Ureter (tissue), 1 donor: ENCODE results near the gene MAD2L2. TPM values are rescaled to one million over a fixed set of nuclear protein-coding genes. Genes with fewer than 3 reads are reported as not detected.

Source experiments
- DNase-seq: peaks from one replicate; pipeline ENCODE4 v3.0.0-alpha.2; 2020; ENCODE audit warnings: low spot score
- total RNA-seq: library from RNA; stranded (reverse); gene quantifications from one replicate; pipeline ENCODE4 v1.2.4, GENCODE V29; 2023
- donor health status: DM: yes; HTN: yes; CAD: no.

The MAD2L2 gene
- total RNA-seq, 1 donor from 2014 or later, result 16.6 TPM

- DNase-seq, result no peak
Measured at GRCh38 chr1:11704691-11705475, 23.9 kb upstream of the MAD2L2 start.

DNA sequence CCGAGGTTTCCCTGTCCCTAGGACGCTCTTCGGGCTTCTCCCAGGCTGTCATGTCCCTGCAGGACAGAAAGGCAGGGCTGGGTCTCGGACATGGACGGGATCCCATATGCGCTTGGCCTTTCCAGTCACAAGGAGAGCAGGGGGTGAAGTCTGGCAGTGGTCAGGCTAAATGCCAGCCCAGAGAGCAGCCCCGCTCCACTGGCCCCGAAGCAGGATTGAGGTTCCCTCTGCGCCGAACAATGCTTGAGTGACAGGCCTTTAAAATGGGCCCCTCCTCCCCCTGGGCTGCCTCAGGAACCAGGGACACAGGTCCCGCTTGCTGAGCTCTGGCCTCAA is 23.2 kb upstream of the MAD2L2 start:
- no peak for DNase-seq

DNA sequence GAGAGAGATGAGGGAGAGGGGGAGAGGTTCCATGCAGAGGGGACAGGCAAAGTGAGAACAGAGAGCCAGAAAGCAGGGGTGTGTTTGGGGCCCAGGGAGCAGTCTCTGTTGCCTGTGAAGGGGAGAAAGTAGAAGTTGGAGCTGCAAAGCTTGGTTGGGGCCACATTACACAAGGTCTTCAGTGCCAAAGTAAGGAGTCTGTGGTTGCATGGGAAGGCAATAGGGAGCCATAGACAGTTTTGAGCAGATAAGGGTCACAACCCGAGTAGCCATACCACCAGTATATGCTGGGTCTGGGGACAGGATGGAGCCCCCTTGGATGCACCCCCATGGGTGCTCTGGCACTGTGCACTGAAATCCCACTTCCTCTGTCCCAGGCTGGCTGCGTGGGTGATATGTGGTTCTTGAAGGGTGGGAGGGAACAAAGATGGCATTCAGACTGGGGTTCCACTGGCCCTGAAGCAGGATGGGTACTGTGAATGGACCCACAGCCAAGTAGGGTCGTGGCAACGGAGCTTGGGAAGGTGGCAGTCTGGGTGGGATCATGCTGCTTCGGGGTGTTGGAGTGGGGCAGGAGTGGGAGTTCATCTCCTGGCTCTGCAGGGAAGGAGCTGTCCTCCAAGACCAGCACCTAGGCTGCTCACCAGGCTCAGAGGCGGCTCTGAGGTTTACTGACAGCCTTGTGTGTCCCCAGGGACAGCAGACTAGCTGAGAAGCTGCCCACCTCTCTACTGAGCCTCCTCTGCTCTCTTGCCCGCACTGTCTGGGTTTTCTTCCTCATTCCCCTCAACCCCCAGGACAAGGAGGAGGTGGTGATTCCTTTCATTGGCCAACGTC is 22.6 kb upstream of the MAD2L2 start:
- DNase-seq, result no peak

GRCh38 chr1:11701981-11702803 is 21.2 kb upstream of the MAD2L2 start:
- DNase-seq, result no peak

- DNase-seq, result no peak
Measured at GRCh38 chr1:11701551-11701961, 20.6 kb upstream of the MAD2L2 start.

DNA sequence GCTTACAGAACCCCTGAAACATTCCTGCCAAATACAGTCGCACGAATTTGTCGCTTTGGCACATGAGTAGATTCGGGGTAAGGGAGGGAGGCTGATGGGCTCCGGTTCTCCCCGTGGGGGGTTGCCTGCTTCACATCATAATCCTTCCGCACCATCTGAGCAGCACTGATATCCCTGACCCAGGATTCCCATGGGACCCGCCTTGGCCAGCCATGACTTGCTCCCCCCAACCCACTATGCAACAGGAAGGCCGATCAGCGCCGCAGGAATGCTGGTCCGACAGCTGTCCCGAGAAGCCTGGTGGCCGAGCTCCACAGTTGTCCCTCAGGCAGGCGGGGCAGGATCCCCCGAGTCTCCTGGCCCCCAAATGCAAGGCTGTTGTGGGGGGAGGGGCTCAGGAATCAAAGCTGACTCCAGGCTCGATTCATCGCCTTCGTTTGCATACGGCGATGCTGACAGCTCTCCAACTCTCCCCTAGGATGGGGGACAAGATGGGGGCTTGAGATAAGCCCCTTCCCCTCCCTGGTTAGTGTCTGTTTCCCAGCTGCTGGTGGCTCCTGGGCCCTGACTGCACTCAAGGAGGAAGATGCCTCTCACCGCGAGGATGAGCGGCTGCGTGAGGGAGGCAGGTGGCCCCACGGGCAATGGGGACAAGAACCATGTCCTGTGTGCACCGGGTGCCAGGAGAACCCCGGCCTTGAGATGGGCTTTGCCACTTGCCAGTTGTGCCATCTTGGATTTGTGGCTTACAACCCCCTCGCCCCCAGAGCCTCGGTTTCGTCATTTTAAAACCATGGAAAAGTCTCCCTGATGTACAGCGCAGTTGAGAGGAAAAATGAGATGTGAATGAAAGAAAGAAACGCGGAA is 19.9 kb upstream of the MAD2L2 start:
- no peak for DNase-seq

DNA sequence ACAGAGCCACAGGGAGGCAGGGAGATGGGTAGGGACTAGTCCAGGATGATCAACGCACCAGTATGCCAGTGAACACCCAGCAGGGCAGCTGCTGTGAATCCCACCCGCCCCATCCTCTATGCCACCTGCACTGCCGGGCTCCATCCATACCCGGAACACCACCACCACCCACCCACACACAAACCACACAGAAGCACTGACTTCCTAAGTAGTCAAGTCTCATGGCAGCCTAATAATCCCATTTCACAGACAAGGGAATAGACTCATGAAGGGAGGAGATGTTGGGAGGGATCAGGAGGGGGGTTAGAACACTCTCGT is 16.9 kb upstream of the MAD2L2 start:
- no peak for DNase-seq

DNA sequence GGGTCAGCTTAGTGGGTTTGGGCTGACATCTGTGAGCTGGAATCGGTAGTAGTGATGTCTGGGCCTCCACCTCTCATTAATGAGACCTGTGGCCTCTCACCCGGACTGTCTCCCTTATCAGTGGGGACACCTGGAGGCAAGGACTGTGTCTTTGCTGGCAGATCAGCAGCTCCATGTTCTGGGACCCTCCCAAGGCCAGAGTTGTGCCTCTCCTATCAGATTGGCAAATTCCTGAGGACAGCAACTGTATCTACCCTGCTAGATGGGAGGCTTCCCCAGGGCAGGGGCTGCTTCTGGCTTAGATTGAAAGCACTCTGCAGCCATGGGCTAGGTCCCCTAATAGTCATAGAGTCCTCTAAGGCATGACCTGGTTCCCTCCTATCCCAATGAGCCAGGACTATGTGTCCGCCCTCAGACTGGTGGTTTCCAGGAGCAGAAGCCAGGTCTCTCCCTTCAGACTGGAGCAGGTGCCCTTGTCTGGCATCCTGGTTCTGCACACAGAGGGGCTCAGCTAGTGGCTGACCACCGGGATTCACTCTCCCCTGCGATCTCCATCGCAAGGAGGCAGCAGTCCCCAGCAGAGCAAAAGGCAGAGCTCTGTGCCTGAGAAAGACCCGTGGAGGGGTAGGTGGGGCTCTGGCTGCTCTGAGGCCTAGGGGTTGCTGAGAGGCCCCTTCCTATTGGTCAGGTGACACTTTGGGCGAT is 16.4 kb upstream of the MAD2L2 start:
- no peak for DNase-seq

DNA sequence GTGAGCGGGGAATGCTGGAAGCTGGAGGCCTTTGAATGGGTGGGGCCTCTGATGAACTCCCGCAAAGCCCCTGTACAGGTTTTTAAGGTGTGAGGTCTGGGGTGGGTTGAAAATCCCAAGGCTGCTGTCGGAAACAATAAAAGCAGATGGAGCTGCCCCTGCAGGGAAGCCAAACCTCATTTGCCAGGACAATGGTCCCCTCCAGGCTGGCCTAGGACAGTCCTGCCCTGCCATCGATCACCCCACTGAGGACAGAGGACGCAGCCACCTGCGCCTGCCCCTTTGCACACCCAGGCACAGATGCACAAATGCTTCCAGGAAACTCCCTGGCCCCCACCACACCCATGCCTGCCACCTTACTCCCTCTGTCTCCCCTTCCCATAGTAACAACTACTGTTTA is 14.9 kb upstream of the MAD2L2 start:
- no peak for DNase-seq

DNA sequence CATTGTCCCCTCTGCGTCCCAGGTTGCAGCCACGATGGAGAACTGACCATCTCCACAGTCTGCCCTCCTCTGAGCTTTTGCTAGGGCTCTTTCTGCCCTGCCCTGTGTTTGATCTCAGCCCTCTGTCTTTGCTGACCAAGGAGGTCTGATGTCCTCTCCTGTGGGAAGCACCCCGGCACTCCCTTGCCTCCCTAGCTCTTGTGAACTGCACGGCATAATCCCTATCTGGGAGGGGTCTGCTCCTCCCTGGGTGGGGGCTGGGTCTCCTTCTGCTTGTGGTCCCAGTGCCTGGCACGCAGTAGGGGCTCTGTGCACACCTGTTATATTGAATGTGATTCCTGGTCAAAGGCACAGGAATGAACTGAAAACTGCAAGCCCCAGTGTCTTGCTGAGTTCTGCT is 13.0 kb upstream of the MAD2L2 start:
- DNase-seq, result no peak

GRCh38 chr1:11693024-11693590 is 12.2 kb upstream of the MAD2L2 start:
- no peak for DNase-seq

DNA sequence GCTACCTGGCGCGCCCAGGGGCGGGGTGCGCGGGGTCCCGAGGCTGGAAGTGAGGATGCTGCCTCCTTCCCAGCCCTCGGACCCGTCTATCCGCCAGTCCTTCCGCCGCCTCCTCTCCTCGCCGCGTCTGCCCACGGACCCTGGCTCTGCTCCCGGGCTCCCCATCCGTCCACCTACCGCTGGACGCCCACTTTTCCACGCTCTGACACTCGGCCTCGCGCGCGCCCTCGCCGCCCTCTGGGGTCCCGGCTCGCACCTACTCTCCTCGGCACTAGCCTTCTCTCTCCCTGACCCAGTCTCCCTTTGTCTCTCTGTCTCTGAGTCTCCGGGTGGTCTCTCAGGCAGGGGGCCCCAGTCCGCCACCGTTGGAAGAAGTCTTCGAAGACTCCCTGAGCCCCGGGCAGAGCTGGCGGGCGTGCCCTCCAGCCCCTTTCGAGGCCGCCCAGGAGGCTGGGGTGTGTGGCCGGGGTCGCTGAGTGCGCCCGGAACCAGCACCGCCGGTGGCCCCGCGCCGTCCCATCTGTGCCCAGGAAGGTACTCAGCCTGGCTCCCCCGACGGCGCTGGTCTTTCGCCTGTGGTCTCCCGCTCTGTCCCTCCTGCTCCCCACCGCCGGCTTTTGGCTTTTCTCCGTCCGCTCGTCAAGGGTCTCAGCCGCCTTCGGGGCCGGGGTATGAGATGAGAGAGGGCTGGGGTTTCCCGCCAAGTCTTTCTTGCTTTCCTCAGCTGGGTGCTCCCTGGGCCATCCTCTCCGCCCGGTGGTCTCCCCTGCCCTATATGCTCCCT is 11.2 kb upstream of the MAD2L2 start:
- no peak for DNase-seq

DNA sequence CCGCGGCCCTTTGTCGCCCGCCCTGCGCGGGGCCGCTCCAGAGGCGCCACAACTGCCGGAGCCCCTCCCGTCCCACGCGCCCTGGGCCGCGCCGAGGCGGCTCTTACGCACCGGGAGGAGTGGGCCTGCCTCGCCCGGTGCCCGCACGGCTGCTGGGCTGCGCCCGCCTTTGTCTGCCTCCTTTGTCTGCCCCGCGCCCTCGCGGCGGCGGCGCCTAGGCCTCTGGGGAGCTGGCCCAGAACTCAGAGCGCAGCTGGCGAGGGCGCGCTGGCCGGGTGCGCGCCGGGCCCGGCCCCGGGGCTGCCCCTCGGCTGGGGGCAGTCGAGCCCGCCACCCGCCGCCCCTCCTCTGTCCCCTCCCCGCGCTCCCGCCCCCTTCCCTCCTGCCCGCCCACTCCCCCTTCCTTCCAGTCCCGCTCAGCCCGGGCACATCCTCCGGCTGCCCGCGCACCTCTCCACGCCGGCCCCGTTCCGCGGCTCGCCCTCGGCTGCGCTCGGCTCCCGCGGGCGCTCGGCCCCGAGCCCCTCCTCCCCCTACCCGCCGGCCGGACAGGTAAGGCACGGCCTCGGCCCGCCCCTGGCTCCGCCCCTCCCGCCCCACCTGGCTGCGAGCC is 10.5 kb upstream of the MAD2L2 start, which contains the start of gene DRAXIN:
Gene DRAXIN (plus strand): TSS at position 409 of the 613 bp plus-strand sequence. CDS start 14,549 bp downstream, outside the sequence.
- no peak for DNase-seq

- no peak for DNase-seq
Measured at GRCh38 chr1:11690397-11691301, 9.7 kb upstream of the MAD2L2 start.

DNA sequence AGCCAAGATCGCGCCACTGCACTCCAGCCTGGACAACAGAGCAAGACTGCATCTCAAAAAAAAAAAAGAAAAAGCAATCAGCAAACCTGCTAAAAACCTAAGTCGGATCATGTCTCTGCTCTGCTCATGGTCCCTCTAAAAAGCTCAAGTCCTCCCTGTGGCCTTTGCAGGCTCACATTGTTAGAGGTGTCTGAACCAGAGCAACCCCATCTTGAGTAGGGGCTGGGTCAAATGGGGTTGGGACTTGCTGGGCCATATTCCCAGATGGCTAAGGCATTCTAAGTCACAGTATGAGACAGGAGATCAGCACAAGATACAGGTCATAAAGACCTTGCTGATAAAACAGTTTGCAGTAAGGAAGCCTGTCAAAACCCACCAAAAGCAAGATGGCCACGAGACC is 7.6 kb upstream of the MAD2L2 start:
- no peak for DNase-seq

- no peak for DNase-seq
Measured at GRCh38 chr1:11685210-11685752, 4.3 kb upstream of the MAD2L2 start.

DNA sequence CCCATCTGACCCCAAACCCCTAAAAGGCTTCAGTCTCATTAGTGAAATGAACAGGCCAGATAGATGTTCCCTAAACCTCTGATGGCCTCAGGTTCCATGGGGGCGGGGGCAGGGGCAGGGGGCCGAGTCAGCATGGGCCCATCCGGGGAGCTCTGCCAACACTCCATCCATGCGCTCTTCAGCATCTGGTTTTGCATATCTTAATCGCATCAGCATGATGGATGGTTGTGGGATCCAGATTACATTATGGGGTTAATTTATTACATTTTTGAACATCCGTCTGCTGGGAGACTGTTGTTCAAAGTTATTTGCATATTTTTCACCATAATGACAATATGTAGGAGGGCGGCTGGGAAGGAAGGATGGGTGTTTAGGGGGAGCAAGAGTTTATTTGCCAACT is 3.1 kb upstream of the MAD2L2 start:
- DNase-seq, result no peak

DNA sequence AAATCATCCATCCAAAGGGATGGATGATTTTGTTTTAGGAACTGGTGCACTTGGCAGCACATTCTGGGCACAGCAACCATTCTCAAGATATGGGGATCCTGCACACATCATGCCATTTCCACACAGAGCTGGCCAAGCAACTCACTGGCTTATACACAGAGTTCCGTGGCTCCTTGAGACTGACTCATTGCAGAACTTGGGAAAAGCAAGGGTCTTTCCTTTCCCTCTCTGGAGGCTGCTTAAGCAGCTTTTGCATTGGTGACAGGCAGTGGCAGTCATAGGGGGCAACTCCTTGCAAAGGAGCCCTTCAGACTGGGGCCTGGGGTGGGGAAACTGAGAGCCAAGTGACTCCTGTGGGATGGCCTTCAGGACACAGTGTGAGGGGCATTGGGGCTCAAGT is 1.9 kb upstream of the MAD2L2 start:
- DNase-seq, result no peak
